ENCODE data around the gene BIRC7.

- TF ChIP-seq POLR2A (IDR thresholded peaks at IDR 0.05; ENCODE audit: low read depth, low read length) (no peak), TAF1 (IDR thresholded peaks at IDR 0.05; ENCODE audit: borderline replicate concordance, low read depth, low read length) (no peak), POLR2AphosphoS5 (IDR thresholded peaks at IDR 0.05; ENCODE audit: low read depth, low read length) (no peak)
These were observed 13.3 kb downstream of the BIRC7 start for GRCh38 chr20:63248835-63249591.
